Endodermal cell (in vitro differentiated cells): Measurements from ENCODE around the gene NUP43. TPM values are rescaled to one million over a fixed set of nuclear protein-coding genes. Genes with fewer than 3 reads are reported as not detected.

Source experiments
- DNase-seq: peaks from one replicate; pipeline ENCODE4 v3.0.0-alpha.2; 2017
- H3K27ac ChIP-seq: 2 replicates; pipeline ENCODE4 v1.5.1; 2013; ENCODE audit warnings: mild to moderate bottlenecking, low read depth, low read length, moderate library complexity
- H3K27me3 ChIP-seq: 2 replicates; pipeline ENCODE4 v1.6.1; 2013; ENCODE audit warnings: mild to moderate bottlenecking, low read length, moderate library complexity; ENCODE audit not compliant: insufficient read depth, control insufficient read depth, poor library complexity, severe bottlenecking
- H3K36me3 ChIP-seq: 2 replicates; pipeline ENCODE4 v1.7.0; 2013; ENCODE audit warnings: mild to moderate bottlenecking, low read length, moderate library complexity; ENCODE audit not compliant: control insufficient read depth, insufficient read depth
- H3K4me1 ChIP-seq: one replicate; pipeline ENCODE4 v1.7.0; 2013; ENCODE audit warnings: low read length; ENCODE audit not compliant: control insufficient read depth, insufficient read depth
- H3K4me3 ChIP-seq: 2 replicates; pipeline ENCODE4 v1.5.1; 2013; ENCODE audit warnings: mild to moderate bottlenecking, low read length, moderate library complexity
- H3K9ac ChIP-seq: 2 replicates; pipeline ENCODE4 v1.6.1; 2013; ENCODE audit warnings: mild to moderate bottlenecking, low read length, moderate library complexity; ENCODE audit not compliant: poor library complexity, severe bottlenecking; ENCODE audit errors: extremely low read depth
- H3K9me3 ChIP-seq: 2 replicates; pipeline ENCODE4 v1.6.1; 2013; ENCODE audit warnings: mild to moderate bottlenecking, low read length, moderate library complexity; ENCODE audit not compliant: control insufficient read depth
- H3K27ac Mint-ChIP-seq: 2 replicates; pipeline ENCODE4 v1.8.0; 2020; ENCODE audit warnings: mixed read lengths
- H3K27me3 Mint-ChIP-seq: 2 replicates; pipeline ENCODE4 v1.8.0; 2021; ENCODE audit warnings: mild to moderate bottlenecking, mixed read lengths; ENCODE audit not compliant: insufficient read depth
- H3K36me3 Mint-ChIP-seq: 2 replicates; pipeline ENCODE4 v1.8.0; 2020; ENCODE audit warnings: low read depth, mixed read lengths
- H3K4me1 Mint-ChIP-seq: 2 replicates; pipeline ENCODE4 v1.8.0; 2020; ENCODE audit warnings: mixed read lengths
- H3K4me3 Mint-ChIP-seq: 2 replicates; pipeline ENCODE4 v1.8.0; 2020; ENCODE audit warnings: mild to moderate bottlenecking, moderate library complexity, mixed read lengths
- H3K9me3 Mint-ChIP-seq: 2 replicates; pipeline ENCODE4 v1.8.0; 2020; ENCODE audit warnings: mild to moderate bottlenecking, mixed read lengths
- CTCF ChIP-seq: fragments of 200-600 bp; sonication (generic); conservative IDR thresholded peaks from 2 replicates; pipeline ENCODE4 v1.5.0; 2021; ENCODE audit warnings: antibody characterized with exemption, mild to moderate bottlenecking
- WGBS, 2 experiments: methylation state at CpG; one replicate each; pipeline versions ENCODE4 v1.1.5 to v1.1.7; 2013; ENCODE audit warnings: missing lambda C conversion rate in 2 of 2, mixed read lengths in 1 of 2; ENCODE audit not compliant: insufficient coverage in 1 of 2, insufficient read length in 1 of 2; 5-methylcytosine and 5-hydroxymethylcytosine counted together
- total RNA-seq, 2 donors: library from RNA; stranded (reverse); fragmentation: NEBNext Ultra II Directional in 1 of 2; extraction: Animal tissue kit (Norgen Biotek cat#: 25700) in 1 of 2; gene quantifications; 2 replicates in 1 of 2; 3 replicates in 1 of 2; pipeline ENCODE4 v1.2.1, GENCODE V29; 2021

NUP43 gene
- total RNA-seq, 2 donors from 2014 or later: 80.9 to 85.1 TPM

GRCh38 chr6:149766156-149766769, 19.9 kb upstream of the NUP43 start:
- Mint-ChIP-seq H3K9me3 (peaks cover 12% of the 10 kb centered on the region), H3K27me3 (no peaks in the 10 kb centered on the region), H3K36me3 (peaks cover 35% of the 10 kb centered on the region), H3K4me1 (no peaks in the 10 kb centered on the region), H3K4me3 (no peak overlapping the region), H3K27ac (no peak overlapping the region)
- no peak overlapping the region for H3K4me3 ChIP-seq
- WGBS, 2 experiments: 92 to 100% methylated on average over 1 to 3 of the region's 3 CpGs
- H3K9me3 ChIP-seq: peaks cover 17% of the 10 kb centered on the region
- H3K36me3 ChIP-seq: peaks cover 44% of the 10 kb centered on the region
- DNase-seq: no peak
- no peak overlapping the region for H3K27ac ChIP-seq
- H3K4me1 ChIP-seq: no peaks in the 10 kb centered on the region
- no peak overlapping the region for H3K9ac ChIP-seq
- TF ChIP-seq CTCF: no peak
- H3K27me3 ChIP-seq: no peaks in the 10 kb centered on the region

DNA sequence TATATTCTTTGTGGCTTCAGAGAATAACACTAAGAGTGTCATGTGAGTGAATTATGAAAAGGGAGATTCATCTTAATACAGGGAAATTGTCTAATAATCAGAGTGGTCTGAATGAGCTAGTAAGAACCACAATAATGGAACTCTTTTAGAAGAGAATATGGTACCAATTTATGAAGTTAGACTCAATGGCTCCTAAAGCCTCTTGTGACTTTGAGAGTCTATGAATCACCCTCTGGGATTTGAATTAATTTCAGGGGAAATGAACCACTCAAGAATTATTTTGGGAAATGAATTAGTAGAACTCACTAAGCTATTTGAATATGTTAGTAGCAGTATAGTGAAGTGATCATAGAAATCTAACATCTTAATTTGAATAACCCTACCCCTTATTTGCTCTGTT, 17.5 kb upstream of the NUP43 start:
- Histone ChIP-seq H3K27me3 (no peaks in the 10 kb centered on the region), H3K27ac (no peak overlapping the region), H3K4me1 (no peaks in the 10 kb centered on the region), H3K4me3 (no peak overlapping the region), H3K9me3 (peaks cover 17% of the 10 kb centered on the region), H3K9ac (no peak overlapping the region), H3K36me3 (peaks cover 42% of the 10 kb centered on the region)
- Mint-ChIP-seq H3K27ac (no peak overlapping the region), H3K36me3 (peaks cover 39% of the 10 kb centered on the region), H3K4me3 (no peak overlapping the region), H3K9me3 (peaks cover 12% of the 10 kb centered on the region), H3K4me1 (no peaks in the 10 kb centered on the region), H3K27me3 (no peaks in the 10 kb centered on the region)
- no peak for DNase-seq
- no peak for TF ChIP-seq CTCF

DNA sequence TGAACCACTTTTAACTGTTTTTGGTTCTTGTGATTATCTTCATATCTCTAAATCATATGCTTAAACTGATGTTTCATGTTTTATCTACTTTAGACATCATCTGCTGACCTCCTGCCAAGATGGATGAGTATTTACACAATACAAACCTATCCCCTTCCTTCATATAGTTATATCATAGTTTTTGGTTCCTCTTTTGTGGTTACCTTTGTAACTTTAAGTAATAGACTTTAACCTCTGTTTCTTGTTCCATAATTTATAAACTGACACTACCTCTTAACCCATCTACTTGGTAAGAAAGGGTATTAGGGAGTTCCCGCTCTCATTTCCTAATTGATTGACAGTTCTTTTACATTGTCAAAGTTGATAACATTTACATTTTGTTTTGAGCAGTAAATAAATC, 15.1 kb upstream of the NUP43 start:
- no peaks in the 10 kb centered on the region for H3K27me3 Mint-ChIP-seq
- Histone ChIP-seq H3K4me1 (no peaks in the 10 kb centered on the region), H3K27me3 (no peaks in the 10 kb centered on the region), H3K9me3 (peaks cover 15% of the 10 kb centered on the region), H3K4me3 (no peak overlapping the region), H3K27ac (no peak overlapping the region), H3K9ac (no peak overlapping the region), H3K36me3 (peaks cover 32% of the 10 kb centered on the region)
- TF ChIP-seq CTCF: no peak
- no CpG with 5 or more reads among the region's 1 CpG for WGBS, 2 experiments
- no peak overlapping the region for H3K27ac Mint-ChIP-seq
- H3K9me3 Mint-ChIP-seq: peaks cover 12% of the 10 kb centered on the region
- DNase-seq: no peak
- H3K36me3 Mint-ChIP-seq: peaks cover 29% of the 10 kb centered on the region
- no peak overlapping the region for H3K4me3 Mint-ChIP-seq
- no peaks in the 10 kb centered on the region for H3K4me1 Mint-ChIP-seq
